ENCODE data around the gene WDR45.

WDR45 gene

GRCh38 chrX:49043220-49043986 is 36.3 kb downstream of the WDR45 start, which contains the start of gene TFE3:
TSS of gene TFE3 (minus strand) at chrX:49043357. CDS start at chrX:49043226, 131 bp downstream.
- DNase-seq (ENCODE audit: low read depth in 3 of 3): peak; percentile 84 to 95 (median 89)

DNA sequence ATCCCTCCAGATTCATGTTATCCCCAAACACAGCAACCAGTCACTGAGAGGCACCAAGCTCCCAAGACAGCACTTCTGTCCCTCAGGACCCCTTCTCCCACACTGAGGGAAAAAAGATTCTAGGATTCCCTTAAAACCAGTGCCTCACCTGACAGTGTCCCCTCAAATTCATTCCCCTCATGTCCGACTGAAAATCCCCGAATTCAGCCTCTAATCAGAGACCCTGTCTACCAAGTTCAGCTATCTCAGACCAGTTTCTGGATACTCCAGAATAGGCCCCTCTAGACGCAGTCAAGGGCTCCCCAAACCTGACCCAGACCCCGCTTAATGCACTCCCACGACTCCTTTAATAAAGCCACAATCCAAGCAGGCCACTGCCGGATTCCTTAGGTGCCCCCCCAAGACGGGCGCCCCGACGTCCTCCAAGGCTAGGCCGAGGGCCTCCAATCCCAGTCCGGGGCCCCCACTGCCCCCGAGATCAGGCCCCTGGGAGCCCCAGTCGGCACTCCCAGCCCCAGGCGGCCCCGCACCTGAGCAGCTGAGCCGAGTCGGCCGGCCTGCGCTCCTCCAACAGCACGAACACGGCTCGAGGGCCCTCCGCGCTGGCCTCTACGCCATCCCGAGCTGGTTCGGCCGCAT is 37.0 kb downstream of the WDR45 start:
- no peak for DNase-seq (ENCODE audit: low read depth in 3 of 3)

GRCh38 chrX:49041744-49042580 is 37.7 kb downstream of the WDR45 start:
- DNase-seq (ENCODE audit: low read depth in 3 of 3): no peak

DNA sequence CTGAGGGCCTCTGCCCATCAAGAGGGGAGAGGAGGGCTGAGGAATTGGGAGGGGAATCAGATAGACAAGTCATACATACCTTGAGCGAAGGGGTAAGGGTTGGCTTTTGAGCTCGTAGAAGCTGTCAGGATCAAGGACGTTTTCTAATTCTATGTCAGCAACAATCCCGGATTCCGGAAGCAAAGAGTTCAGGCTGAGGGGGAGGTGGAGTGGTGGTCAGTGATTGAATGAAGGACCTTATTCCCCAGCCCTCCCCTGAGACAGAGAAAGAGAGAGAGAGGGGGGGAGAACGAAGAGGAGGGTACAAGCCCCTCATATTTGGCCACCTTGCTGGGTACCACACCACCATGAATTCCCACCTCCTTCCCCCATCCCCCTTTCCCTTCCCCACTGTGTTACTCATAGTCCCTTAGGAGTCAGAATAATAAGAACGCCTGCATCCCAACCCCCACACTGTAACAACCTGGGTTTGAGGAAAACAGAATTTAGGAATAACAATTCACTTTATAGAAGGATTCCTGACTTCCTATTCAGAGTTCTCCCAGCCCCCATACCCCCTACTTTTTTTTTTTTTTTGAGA is 39.2 kb downstream of the WDR45 start:
- no peak for DNase-seq (ENCODE audit: low read depth in 3 of 3)

GRCh38 chrX:49039598-49040375 is 39.9 kb downstream of the WDR45 start:
- DNase-seq (ENCODE audit: low read depth in 3 of 3): peak; percentile 5 to 53 (median 17)

DNA sequence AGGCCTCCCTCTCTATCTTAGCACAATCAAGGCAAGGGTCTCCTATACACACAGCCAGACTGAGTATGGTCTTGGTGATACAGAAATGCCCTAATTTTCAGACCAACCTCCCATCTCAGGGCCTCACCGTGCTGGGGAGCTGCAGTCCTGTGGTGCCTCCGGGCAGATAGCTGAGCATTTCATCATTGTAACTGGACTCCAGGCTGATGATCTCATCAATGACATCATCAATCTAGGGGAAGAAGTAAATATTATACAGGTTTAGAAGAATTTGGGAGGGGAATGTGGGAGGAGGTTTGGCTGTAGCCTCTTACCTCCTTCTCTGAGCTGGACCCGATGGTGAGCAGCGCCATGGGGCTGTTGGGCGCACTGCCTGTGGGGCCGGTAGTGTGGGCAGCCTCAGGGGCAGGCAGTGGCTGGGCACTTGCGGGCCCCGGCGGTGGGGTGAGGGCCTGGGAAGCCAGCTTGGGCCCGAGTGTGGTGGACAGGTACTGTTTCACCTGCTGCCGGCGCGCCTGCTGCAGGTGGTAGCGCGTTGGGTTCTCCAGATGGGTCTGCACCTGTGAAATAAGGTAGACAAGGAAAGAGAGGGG is 41.7 kb downstream of the WDR45 start:
- no peak for DNase-seq (ENCODE audit: low read depth in 3 of 3)

DNA sequence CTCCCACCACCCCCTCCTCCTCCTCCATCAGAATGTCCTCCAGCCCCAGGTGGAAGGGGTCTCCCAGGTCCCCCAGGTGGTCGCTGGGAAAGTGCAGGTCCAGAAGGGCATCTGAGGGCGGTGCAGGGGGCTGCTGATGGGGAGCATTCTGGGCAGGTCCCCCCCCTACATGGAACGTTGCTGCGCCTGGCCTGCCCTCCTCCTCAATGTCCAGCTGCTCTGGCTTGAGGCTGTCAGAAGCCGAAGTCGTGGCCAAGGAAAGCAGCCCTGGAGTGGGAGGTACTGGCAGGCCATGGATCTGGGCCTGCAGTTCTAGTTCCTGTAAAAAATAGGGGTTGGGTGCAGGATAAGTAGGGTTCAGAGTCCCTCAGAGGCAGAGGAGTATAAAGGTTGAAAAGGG is 49.4 kb downstream of the WDR45 start:
- no peak for DNase-seq (ENCODE audit: low read depth in 3 of 3)

- DNase-seq (ENCODE audit: low read depth in 3 of 3): no peak
These were observed 49.8 kb downstream of the WDR45 start for GRCh38 chrX:49029876-49030275.

All from stimulated activated CD4-positive, alpha-beta T cell treated with anti-CD3 and anti-CD28 coated beads, TNF-alpha, amount 100 ng/mL, for 24 hours (primary cell).